IMR-90 (cell line): ENCODE data around the gene MEN1.

Source experiments
- POLR2A ChIP-seq: IDR thresholded peaks from 2 replicates; pipeline ENCODE4 v1.6.1; 2012; ENCODE audit warnings: mild to moderate bottlenecking, low read depth, low read length
- TF ChIP-seq, protein P1 (sequence below): conservative IDR thresholded peaks from 2 replicates; pipeline ENCODE4 v1.5.1; 2012; ENCODE audit warnings: mild to moderate bottlenecking, low read depth, low read length, improper control_type of control experiment

DNA sequence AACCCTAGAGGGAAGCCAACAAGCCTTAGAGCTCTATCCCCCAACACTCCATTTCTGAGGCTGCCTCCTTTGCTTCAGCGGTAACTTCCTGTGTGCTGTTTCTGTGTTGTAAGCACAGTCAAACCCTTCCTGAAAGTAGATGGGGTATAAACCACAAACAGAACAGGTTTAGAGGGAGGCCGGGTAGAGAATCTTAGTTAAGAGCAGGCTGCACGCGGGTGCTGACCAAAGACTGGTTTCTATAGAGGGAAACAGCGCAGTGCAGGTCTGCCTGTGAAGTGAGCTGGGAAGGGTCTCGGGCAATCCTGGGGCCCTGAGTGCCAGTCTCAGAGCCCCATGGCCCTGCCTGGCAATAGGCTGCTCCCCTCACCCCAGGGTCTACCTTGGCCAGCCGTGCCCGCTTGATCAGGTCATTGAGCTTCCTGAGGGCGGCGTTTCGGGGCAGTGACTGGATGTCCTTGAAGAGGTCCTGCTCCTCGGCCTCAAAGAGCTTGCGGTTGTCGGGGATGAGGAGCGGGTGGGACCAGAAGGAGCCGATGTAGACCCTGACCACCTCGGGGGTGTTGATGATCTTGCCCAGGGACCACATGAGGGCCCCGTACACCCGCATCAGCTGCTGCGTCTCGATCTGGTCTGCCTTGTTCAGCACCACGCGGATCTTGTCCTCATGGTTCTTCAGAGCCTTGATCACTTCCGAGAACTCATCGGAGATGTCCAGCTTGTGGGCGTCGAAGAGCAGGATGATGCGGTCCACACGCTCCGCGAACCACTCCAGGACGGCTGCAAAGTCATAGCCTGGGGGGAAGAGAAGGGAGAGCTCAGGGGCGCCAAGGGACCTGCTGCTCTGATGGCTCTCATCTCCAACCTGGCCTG lies 49.4 kb upstream of the MEN1 start:
- TF ChIP-seq, protein P1, sequence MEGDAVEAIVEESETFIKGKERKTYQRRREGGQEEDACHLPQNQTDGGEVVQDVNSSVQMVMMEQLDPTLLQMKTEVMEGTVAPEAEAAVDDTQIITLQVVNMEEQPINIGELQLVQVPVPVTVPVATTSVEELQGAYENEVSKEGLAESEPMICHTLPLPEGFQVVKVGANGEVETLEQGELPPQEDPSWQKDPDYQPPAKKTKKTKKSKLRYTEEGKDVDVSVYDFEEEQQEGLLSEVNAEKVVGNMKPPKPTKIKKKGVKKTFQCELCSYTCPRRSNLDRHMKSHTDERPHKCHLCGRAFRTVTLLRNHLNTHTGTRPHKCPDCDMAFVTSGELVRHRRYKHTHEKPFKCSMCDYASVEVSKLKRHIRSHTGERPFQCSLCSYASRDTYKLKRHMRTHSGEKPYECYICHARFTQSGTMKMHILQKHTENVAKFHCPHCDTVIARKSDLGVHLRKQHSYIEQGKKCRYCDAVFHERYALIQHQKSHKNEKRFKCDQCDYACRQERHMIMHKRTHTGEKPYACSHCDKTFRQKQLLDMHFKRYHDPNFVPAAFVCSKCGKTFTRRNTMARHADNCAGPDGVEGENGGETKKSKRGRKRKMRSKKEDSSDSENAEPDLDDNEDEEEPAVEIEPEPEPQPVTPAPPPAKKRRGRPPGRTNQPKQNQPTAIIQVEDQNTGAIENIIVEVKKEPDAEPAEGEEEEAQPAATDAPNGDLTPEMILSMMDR, result no peak
- TF ChIP-seq POLR2A, result no peak
